Epithelial cell of esophagus (primary cell): Measurements from ENCODE around the gene TEKT5.

Source experiments
- DNase-seq: peaks from one replicate; pipeline ENCODE4 v3.0.0; 2010; ENCODE audit warnings: low read depth
- H3K4me3 ChIP-seq: 2 replicates; pipeline ENCODE4 v1.5.1; 2011; ENCODE audit warnings: mild to moderate bottlenecking, low read length, control low read depth
- CTCF ChIP-seq: IDR thresholded peaks from 2 replicates; pipeline ENCODE4 v1.5.1; 2011; ENCODE audit warnings: low read depth, mild to moderate bottlenecking, low read length, control low read depth, inconsistent platforms; ENCODE audit not compliant: insufficient read depth; ENCODE audit errors: missing control alignments

Gene TEKT5

GRCh38 chr16:10592611-10593010 lies 102.1 kb downstream of the TEKT5 start:
- no peak for TF ChIP-seq CTCF
- H3K4me3 ChIP-seq = no peak overlapping the region
- no peak for DNase-seq

GRCh38 chr16:10590342-10590741 lies 104.4 kb downstream of the TEKT5 start:
- TF ChIP-seq CTCF = no peak
- DNase-seq = no peak
- no peak overlapping the region for H3K4me3 ChIP-seq

GRCh38 chr16:10589109-10589508 lies 105.6 kb downstream of the TEKT5 start:
- H3K4me3 ChIP-seq = no peak overlapping the region
- DNase-seq = peak; percentile 38
- no peak for TF ChIP-seq CTCF

GRCh38 chr16:10587622-10588021 lies 107.1 kb downstream of the TEKT5 start:
- no peak for DNase-seq
- no peak overlapping the region for H3K4me3 ChIP-seq
- no peak for TF ChIP-seq CTCF

- TF ChIP-seq CTCF = no peak
- no peak overlapping the region for H3K4me3 ChIP-seq
- DNase-seq = peak; percentile 33
These were observed 109.7 kb downstream of the TEKT5 start for GRCh38 chr16:10584981-10585438.

- no peak for TF ChIP-seq CTCF
- no peak overlapping the region for H3K4me3 ChIP-seq
- DNase-seq = no peak
These were observed 111.5 kb downstream of the TEKT5 start for GRCh38 chr16:10583269-10583668.

GRCh38 chr16:10581507-10581906 lies 113.2 kb downstream of the TEKT5 start:
- H3K4me3 ChIP-seq = no peak overlapping the region
- no peak for TF ChIP-seq CTCF

More at GRCh38 chr16:10581507-10581906, 113.2 kb downstream of the TEKT5 start:
- no peak for DNase-seq
